Mucosa of gallbladder (tissue), 1 donor: ENCODE measurements around the gene TRAPPC6A. TPM values are rescaled to one million over a fixed set of nuclear protein-coding genes. Genes with fewer than 3 reads are reported as not detected.

ENCODE experiments used
- total RNA-seq: library from RNA; stranded (reverse); gene quantifications from one replicate; pipeline ENCODE4 v1.2.1, GENCODE V29; 2021
- donor health status: DM: no; HTN: no; CAD: no.

The TRAPPC6A gene
- total RNA-seq, 1 donor from 2014 or later: 26.8 TPM

Other genes starting within 250 kb of the TRAPPC6A start
- gene APOC4, start 236.0 kb downstream of the TRAPPC6A start, total RNA-seq: not detected
- 24.8 TPM for gene APOC2, start 232.2 kb downstream of the TRAPPC6A start, total RNA-seq
- gene CLPTM1, start 222.9 kb downstream of the TRAPPC6A start, total RNA-seq: 149 TPM
- gene RELB, start 176.8 kb downstream of the TRAPPC6A start, total RNA-seq: 12.2 TPM
- 101 TPM for gene CLASRP, start 139.2 kb downstream of the TRAPPC6A start, total RNA-seq
- gene ZNF296, start 101.8 kb downstream of the TRAPPC6A start, total RNA-seq: 2.3 TPM
- gene GEMIN7, start 99.0 kb downstream of the TRAPPC6A start, total RNA-seq: 25.2 TPM
- 83.4 TPM for gene PPP1R37, start 85.1 kb downstream of the TRAPPC6A start, total RNA-seq
- 0.52 TPM for gene NKPD1, start 17.3 kb downstream of the TRAPPC6A start, total RNA-seq
- 21.7 TPM for gene BLOC1S3, start 547 bp upstream of the TRAPPC6A start, total RNA-seq
- gene EXOC3L2, start 67.2 kb upstream of the TRAPPC6A start, total RNA-seq: 9.0 TPM
- 38.8 TPM for gene MARK4, start 73.0 kb upstream of the TRAPPC6A start, total RNA-seq
- gene CKM, start 144.6 kb upstream of the TRAPPC6A start, total RNA-seq: not detected
- 0.23 TPM for gene KLC3, start 162.5 kb upstream of the TRAPPC6A start, total RNA-seq
- gene ERCC2, start 192.3 kb upstream of the TRAPPC6A start, total RNA-seq: 23.8 TPM
- 54.2 TPM for gene PPP1R13L, start 226.8 kb upstream of the TRAPPC6A start, total RNA-seq
- 4.9 TPM for gene POLR1G, start 228.4 kb upstream of the TRAPPC6A start, total RNA-seq
- 57.0 TPM for gene ERCC1, start 245.7 kb upstream of the TRAPPC6A start, total RNA-seq